ENCODE results near the gene KCNF1. TPM values are rescaled to one million over a fixed set of nuclear protein-coding genes. Genes with fewer than 3 reads are reported as not detected.

KCNF1 gene
- total and polyA plus RNA-seq, 2 experiments from 2014 or later = 0.10 to 0.97 TPM

DNA sequence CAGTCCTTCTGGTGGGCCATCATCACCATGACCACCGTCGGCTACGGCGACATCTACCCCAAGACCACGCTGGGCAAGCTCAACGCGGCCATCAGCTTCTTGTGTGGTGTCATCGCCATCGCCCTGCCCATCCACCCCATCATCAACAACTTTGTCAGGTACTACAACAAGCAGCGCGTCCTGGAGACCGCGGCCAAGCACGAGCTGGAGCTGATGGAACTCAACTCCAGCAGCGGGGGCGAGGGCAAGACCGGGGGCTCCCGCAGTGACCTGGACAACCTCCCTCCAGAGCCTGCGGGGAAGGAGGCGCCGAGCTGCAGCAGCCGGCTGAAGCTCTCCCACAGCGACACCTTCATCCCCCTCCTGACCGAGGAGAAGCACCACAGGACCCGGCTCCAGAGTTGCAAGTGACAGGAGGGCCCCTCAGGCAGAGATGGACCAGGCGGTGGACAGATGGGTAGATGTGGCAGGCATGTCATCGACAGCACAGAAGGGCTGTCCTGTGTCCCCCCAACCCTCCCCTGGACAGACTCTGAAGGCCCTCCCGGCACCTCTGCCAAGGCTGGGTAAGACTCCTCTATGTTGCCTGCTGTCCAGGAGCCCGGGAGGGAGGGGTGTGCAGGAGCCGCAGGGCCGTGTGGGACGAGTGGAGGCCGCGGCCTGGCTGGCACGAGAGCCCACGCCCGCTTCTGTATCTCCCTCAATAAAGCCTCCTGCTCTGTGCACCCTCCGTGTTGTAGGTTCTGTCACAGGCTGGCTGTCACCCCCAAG is 2.0 kb downstream of the KCNF1 start:
- Histone ChIP-seq H3K9me2 (ENCODE audit: insufficient read depth) (no peaks in the 10 kb centered on the region), H3K36me3 (ENCODE audit: low read depth) (no peaks in the 10 kb centered on the region), H3K9me3 (ENCODE audit: low read depth) (no peaks in the 10 kb centered on the region), H3K4me2 (ENCODE audit: unreplicated experiment) (no peak overlapping the region), H3K27ac (no peak overlapping the region), H3K4me3 (no peak overlapping the region), H3K9ac (no peak overlapping the region), H3K4me1 (ENCODE audit: insufficient read depth) (no peaks in the 10 kb centered on the region), H3K79me2 (ENCODE audit: insufficient read depth) (no peaks in the 10 kb centered on the region), H2AFZ (no peak overlapping the region), H4K20me1 (ENCODE audit: insufficient read depth) (no peaks in the 10 kb centered on the region), H3F3A (ENCODE audit: insufficient read depth) (no peaks in the 10 kb centered on the region), H3K27me3 (replicated peaks; ENCODE audit: insufficient read depth) (peaks cover 5% of the 10 kb centered on the region)
- DNase-seq = no peak
- in situ Hi-C loops (cut with MboI) = no loop called here
- TF ChIP-seq EZH2phosphoT487 (IDR thresholded peaks at IDR 0.05; ENCODE audit: insufficient read depth, low read depth) (no peak), EZH2 (IDR thresholded peaks at IDR 0.05; ENCODE audit: insufficient read depth, poor library complexity, severe bottlenecking) (no peak)
- WGBS, 2 experiments (ENCODE audit: low coverage in 1 of 2, low lambda C conversion rate in 2 of 2, missing lambda C conversion rate in 2 of 2) = 79 to 80% methylated on average over 37 to 38 of the region's 38 CpGs

DNA sequence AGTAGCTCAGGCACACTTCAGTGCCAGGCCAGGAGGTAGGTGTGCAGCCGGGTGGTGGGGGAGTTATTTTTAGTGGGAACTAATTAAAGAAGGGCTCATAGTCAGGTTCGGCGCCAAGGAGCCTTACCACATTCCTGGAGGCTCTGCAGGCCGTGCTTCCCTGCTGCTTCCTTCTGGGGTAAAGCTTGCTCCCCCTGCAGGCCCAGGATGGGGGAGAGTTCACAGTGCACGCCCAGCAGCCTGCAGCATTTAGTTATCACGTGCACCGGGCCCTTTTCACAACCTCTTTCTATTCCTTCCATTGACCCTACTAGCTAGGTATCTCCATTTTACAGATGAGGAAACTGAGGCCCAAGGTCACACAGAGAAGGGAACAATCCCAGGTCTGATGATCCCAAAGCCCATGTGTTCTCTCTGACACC is 2.5 kb downstream of the KCNF1 start:
- no peaks in the 10 kb centered on the region for H3K9me3 ChIP-seq (ENCODE audit: low read depth)
- no peak for TF ChIP-seq EZH2phosphoT487 (IDR thresholded peaks at IDR 0.05; ENCODE audit: insufficient read depth, low read depth)
- TF ChIP-seq EZH2 (IDR thresholded peaks at IDR 0.05; ENCODE audit: insufficient read depth, poor library complexity, severe bottlenecking) = no peak
- H3F3A ChIP-seq (ENCODE audit: insufficient read depth) = no peaks in the 10 kb centered on the region
- DNase-seq = peak; percentile 48
- H3K9ac ChIP-seq = no peak overlapping the region
- WGBS, 2 experiments (ENCODE audit: low coverage in 1 of 2, low lambda C conversion rate in 2 of 2, missing lambda C conversion rate in 2 of 2) = 32 to 38% methylated on average over 7 of the region's 7 CpGs
- in situ Hi-C loops (cut with MboI) = no loop called here
- H3K79me2 ChIP-seq (ENCODE audit: insufficient read depth) = no peaks in the 10 kb centered on the region
- no peaks in the 10 kb centered on the region for H4K20me1 ChIP-seq (ENCODE audit: insufficient read depth)
- H3K9me2 ChIP-seq (ENCODE audit: insufficient read depth) = no peaks in the 10 kb centered on the region
- H3K4me2 ChIP-seq (ENCODE audit: unreplicated experiment) = no peak overlapping the region
- H3K4me3 ChIP-seq = no peak overlapping the region
- no peaks in the 10 kb centered on the region for H3K36me3 ChIP-seq (ENCODE audit: low read depth)
- H3K27me3 ChIP-seq (replicated peaks; ENCODE audit: insufficient read depth) = peaks cover 5% of the 10 kb centered on the region
- no peaks in the 10 kb centered on the region for H3K4me1 ChIP-seq (ENCODE audit: insufficient read depth)
- H3K27ac ChIP-seq = no peak overlapping the region
- no peak overlapping the region for H2AFZ ChIP-seq

DNA sequence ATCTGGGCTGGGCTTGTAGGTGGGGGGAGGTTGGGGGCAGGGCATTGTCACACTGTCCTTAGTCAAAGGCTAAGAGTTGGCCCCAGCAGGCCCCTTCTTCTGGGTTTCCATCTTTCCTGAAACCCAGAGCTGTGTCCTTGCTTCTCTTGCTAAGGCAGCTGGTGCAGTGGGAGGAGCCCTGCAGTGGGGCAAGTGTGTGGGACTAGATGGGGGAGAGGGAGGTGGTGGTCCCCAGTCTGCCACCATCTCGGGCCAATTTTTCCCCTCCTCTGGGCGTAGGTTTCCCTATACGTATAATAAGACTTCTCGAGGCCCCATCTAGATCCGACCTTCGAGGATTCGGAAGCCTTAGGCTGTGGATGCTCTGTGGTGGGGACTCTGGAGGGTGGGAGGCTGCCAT is 3.5 kb downstream of the KCNF1 start:
- no peaks in the 10 kb centered on the region for H3F3A ChIP-seq (ENCODE audit: insufficient read depth)
- no peak overlapping the region for H2AFZ ChIP-seq
- H3K4me1 ChIP-seq (ENCODE audit: insufficient read depth) = no peaks in the 10 kb centered on the region
- H3K4me2 ChIP-seq (ENCODE audit: unreplicated experiment) = no peak overlapping the region
- TF ChIP-seq EZH2phosphoT487 (IDR thresholded peaks at IDR 0.05; ENCODE audit: insufficient read depth, low read depth) (no peak), EZH2 (IDR thresholded peaks at IDR 0.05; ENCODE audit: insufficient read depth, poor library complexity, severe bottlenecking) (no peak)
- 86 to 93% methylated on average over 7 of the region's 7 CpGs for WGBS, 2 experiments (ENCODE audit: low coverage in 1 of 2, low lambda C conversion rate in 2 of 2, missing lambda C conversion rate in 2 of 2)
- H3K27ac ChIP-seq = no peak overlapping the region
- H3K9me2 ChIP-seq (ENCODE audit: insufficient read depth) = no peaks in the 10 kb centered on the region
- H3K36me3 ChIP-seq (ENCODE audit: low read depth) = no peaks in the 10 kb centered on the region
- H3K9me3 ChIP-seq (ENCODE audit: low read depth) = no peaks in the 10 kb centered on the region
- DNase-seq = no peak
- H4K20me1 ChIP-seq (ENCODE audit: insufficient read depth) = no peaks in the 10 kb centered on the region
- no peak overlapping the region for H3K4me3 ChIP-seq
- H3K9ac ChIP-seq = no peak overlapping the region
- H3K79me2 ChIP-seq (ENCODE audit: insufficient read depth) = no peaks in the 10 kb centered on the region
- peaks cover 5% of the 10 kb centered on the region for H3K27me3 ChIP-seq (replicated peaks; ENCODE audit: insufficient read depth)
- in situ Hi-C loops (cut with MboI) = no loop called here

DNA sequence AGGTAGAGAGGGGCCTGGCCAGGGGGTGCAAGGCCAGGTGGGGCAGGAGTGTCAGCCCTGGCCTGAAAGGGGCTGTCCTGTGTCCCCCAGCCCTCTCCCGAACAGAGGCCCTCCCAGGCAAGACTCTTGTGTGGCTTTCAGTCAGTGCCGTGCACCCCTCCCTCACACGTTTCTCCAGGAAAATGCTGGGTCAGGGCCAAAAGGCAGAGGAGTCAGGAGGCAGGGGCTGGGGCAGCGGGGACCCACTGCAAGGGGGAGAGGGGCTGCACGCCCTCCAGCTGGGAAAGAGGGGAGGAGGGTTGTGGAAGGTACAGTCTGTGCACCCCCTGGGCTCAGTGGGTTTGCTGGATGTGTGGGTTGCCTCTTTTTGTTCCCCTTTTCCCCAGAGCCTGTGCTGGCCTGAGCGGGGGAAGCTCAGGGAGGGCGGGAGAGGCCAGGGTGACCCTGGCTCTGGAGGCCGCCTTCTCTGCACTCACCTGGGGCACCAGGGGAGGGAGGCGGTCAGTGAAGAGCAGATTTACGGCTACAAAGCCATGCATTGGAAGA is 4.1 kb downstream of the KCNF1 start:
- Histone ChIP-seq H3K79me2 (ENCODE audit: insufficient read depth) (no peaks in the 10 kb centered on the region), H3K4me3 (no peak overlapping the region), H3K4me2 (ENCODE audit: unreplicated experiment) (no peak overlapping the region), H3K9ac (no peak overlapping the region), H3K27me3 (replicated peaks; ENCODE audit: insufficient read depth) (peaks cover 2% of the 10 kb centered on the region), H3K9me3 (ENCODE audit: low read depth) (no peaks in the 10 kb centered on the region), H2AFZ (no peak overlapping the region), H3K9me2 (ENCODE audit: insufficient read depth) (no peaks in the 10 kb centered on the region), H3F3A (ENCODE audit: insufficient read depth) (no peaks in the 10 kb centered on the region), H3K36me3 (ENCODE audit: low read depth) (no peaks in the 10 kb centered on the region), H3K27ac (no peak overlapping the region), H4K20me1 (ENCODE audit: insufficient read depth) (no peaks in the 10 kb centered on the region), H3K4me1 (ENCODE audit: insufficient read depth) (no peaks in the 10 kb centered on the region)
- 63 to 73% methylated on average over 10 of the region's 10 CpGs for WGBS, 2 experiments (ENCODE audit: low coverage in 1 of 2, low lambda C conversion rate in 2 of 2, missing lambda C conversion rate in 2 of 2)
- TF ChIP-seq EZH2 (IDR thresholded peaks at IDR 0.05; ENCODE audit: insufficient read depth, poor library complexity, severe bottlenecking) (no peak), EZH2phosphoT487 (IDR thresholded peaks at IDR 0.05; ENCODE audit: insufficient read depth, low read depth) (no peak)
- in situ Hi-C loops (cut with MboI) = no loop called here
- DNase-seq = no peak

Measured in GM23248 (cell line).